ENCODE data around the gene RASSF3. TPM values are rescaled to one million over a fixed set of nuclear protein-coding genes. Genes with fewer than 3 reads are reported as not detected.

RASSF3 gene
- total and polyA plus RNA-seq, 2 of the 13 experiments (the other 11 are each of a cell fraction or from before 2014, with no cell fraction given) = 15.5 to 16.0 TPM

GRCh38 chr12:64625243-64626077 is 15.2 kb downstream of the RASSF3 start (continued):
- TF ChIP-seq HDAC1 (CRISPR knock-in tag; IDR thresholded peaks at IDR 0.05) = 0 out of 2 replicates have a peak, but pooled peaks have one; percentile 30
- no peak for TF ChIP-seq PBX2 (CRISPR knock-in tag; IDR thresholded peaks at IDR 0.05)
- TF ChIP-seq ZMYM3 (CRISPR knock-in tag; IDR thresholded peaks at IDR 0.05) = peak; percentile 42; the same call in 1 of the 2 replicates
- peak; percentile 7; the same call in 1 of the 2 replicates for TF ChIP-seq ZFP1 (CRISPR knock-in tag; IDR thresholded peaks at IDR 0.05)
- no peak for TF ChIP-seq HOXA9 (CRISPR knock-in tag; IDR thresholded peaks at IDR 0.05; ENCODE audit: borderline replicate concordance)
- TF ChIP-seq EP300 (IDR thresholded peaks at IDR 0.05; ENCODE audit: low read depth in 2 of 2, low read length in 2 of 2) = peak in 1 of 2 experiments; percentile 52; a peak in 2 of 4 replicates
- TF ChIP-seq EP300 (CRISPR knock-in tag; IDR thresholded peaks at IDR 0.05; ENCODE audit: borderline replicate concordance) = no peak
- TF ChIP-seq DRAP1 (CRISPR knock-in tag; IDR thresholded peaks at IDR 0.05) = no peak
- no peak for TF ChIP-seq ZNF33A (CRISPR knock-in tag; IDR thresholded peaks at IDR 0.05; ENCODE audit: borderline replicate concordance)
- peak; percentile 60; the same call in 1 of the 2 replicates for TF ChIP-seq KMT2B (CRISPR knock-in tag; IDR thresholded peaks at IDR 0.05)
- no peak for TF ChIP-seq SMYD3 (CRISPR knock-in tag; IDR thresholded peaks at IDR 0.05)
- TF ChIP-seq ZBTB2 (CRISPR knock-in tag; IDR thresholded peaks at IDR 0.05; ENCODE audit: low read depth) = no peak
- 0 out of 2 replicates have a peak, but pooled peaks have one; percentile 5 for TF ChIP-seq NR2F6 (IDR thresholded peaks at IDR 0.05)
- no peak for TF ChIP-seq NR2F6 (CRISPR knock-in tag; IDR thresholded peaks at IDR 0.05)
- peak; percentile 49 for TF ChIP-seq GATAD2A (CRISPR knock-in tag; IDR thresholded peaks at IDR 0.05)
- TF ChIP-seq AHDC1 (CRISPR knock-in tag; IDR thresholded peaks at IDR 0.05; ENCODE audit: borderline replicate concordance) = peak; percentile 31; the same call in 1 of the 2 replicates
- no peak for TF ChIP-seq SIX4 (CRISPR knock-in tag; IDR thresholded peaks at IDR 0.05)
- TF ChIP-seq ZNF503 (CRISPR knock-in tag; IDR thresholded peaks at IDR 0.05) = peak; percentile 38; the same call in 1 of the 2 replicates
- TF ChIP-seq NCOA2 (CRISPR knock-in tag; IDR thresholded peaks at IDR 0.05) = peak; percentile 38; the same call in 1 of the 2 replicates
- TF ChIP-seq HMGA1 (CRISPR knock-in tag; conservative IDR thresholded peaks at IDR 0.05) = no peak

All from HepG2 (cell line).